Measurements from ENCODE around the gene BARX2. TPM values are rescaled to one million over a fixed set of nuclear protein-coding genes. Genes with fewer than 3 reads are reported as not detected.
A peak's percentile ranks its signal among the peaks of the same experiment; 100 is the strongest.

BARX2 gene
- total and polyA plus RNA-seq, 12 donors = 0.07 TPM; not detected in 11

- Histone ChIP-seq H3K4me1 (replicated peaks in 1 of 2) (no peaks in the 10 kb centered on the region), H3K27ac (no peak overlapping the region), H3K9me3 (replicated peaks in 1 of 3) (no peaks in the 10 kb centered on the region), H3K36me3 (replicated peaks in 1 of 2) (no peaks in the 10 kb centered on the region), H3K27me3 (peaks cover 36% of the 10 kb centered on the region), H3K4me3 (no peak overlapping the region)
- WGBS, 4 donors = 2 to 3% (median 3%) methylated on average over 19 of the region's 19 CpGs
- TF ChIP-seq POLR2A (IDR thresholded peaks at IDR 0.05) = no peak
- TF ChIP-seq CTCF (IDR thresholded peaks at IDR 0.05) = peak; percentile 94 to 98 (median 96)
- intact Hi-C loops (cut with DNase I) = loop anchor here in 1 of 2 donors (5.0 kb wide), 1 partner anchor 383 kb away; no protein-coding TSS in a partner anchor
- DNase-seq = peak; percentile 79 to 89 (median 87)
Measured at GRCh38 chr11:129364143-129364654, 11.4 kb upstream of the BARX2 start.

DNA sequence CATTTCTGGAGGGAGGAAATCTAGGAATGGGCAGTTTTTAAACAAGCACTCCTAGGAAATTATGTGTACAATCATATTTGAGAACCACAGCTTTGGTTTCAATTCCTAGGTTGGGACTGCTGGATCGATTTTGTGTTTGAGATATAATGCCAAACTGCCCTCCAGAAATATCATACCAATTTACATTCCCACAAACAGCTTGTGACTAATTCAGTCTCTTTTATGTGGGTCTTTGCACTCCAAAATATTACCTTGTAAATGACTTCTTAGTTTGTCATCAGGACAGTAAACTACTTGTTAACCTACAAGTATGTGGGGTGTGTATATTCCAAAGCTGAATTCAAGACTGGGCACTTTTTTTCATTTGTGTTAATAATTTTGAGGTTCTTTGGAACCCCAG lies 9.8 kb upstream of the BARX2 start:
- 61 to 71% (median 68%) methylated on average over 1 of the region's 1 CpG for WGBS, 4 donors
- H3K27ac ChIP-seq = no peak overlapping the region
- no peak for DNase-seq
- intact Hi-C loops (cut with DNase I) = no loop called here
- no peaks in the 10 kb centered on the region for H3K9me3 ChIP-seq (replicated peaks in 1 of 3)
- no peak overlapping the region for H3K4me3 ChIP-seq
- H3K36me3 ChIP-seq (replicated peaks in 1 of 2) = no peaks in the 10 kb centered on the region
- peaks cover 41% of the 10 kb centered on the region for H3K27me3 ChIP-seq
- H3K4me1 ChIP-seq (replicated peaks in 1 of 2) = no peaks in the 10 kb centered on the region
- no peak for TF ChIP-seq POLR2A (IDR thresholded peaks at IDR 0.05)
- no peak for TF ChIP-seq CTCF (IDR thresholded peaks at IDR 0.05)

DNA sequence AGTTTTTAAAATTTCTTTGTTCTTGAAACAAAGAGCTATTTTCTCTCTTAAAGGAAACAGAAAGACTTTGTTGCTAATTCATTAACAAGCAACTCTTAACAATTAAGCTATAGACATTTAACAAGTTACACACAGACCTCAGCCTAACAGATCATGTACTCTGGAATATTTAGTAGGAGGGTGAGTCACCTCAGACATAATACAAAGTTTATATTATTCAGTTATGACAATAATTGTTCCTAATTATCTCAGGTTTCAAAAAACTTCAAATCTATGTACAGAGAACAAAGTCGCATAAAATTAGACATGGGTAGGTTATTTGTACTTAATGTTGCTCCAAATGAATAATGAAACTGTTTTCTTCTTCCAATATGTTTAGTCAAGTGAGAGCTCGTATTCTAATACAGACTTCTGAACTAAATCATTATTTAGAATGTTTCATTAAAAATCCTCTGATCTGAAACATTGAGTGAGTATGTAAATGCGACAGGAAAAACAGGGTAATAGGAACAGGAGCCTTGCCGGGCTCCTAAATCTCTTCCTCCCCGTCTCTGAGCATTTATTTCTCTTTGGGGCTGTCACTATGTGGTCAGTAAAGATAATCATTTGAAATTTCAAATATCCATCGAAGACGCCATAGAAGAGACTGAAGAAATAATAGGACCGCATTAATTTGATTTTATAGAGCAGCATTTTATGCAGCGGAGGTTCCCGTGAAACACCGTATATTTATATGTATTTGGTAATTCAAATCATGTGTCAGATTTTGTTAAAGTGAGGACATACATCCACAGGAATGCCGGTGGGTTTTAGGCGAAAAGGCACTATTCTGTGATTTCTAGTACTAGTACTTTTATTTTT lies 8.7 kb upstream of the BARX2 start:
- no peak for DNase-seq
- Histone ChIP-seq H3K27me3 (peaks cover 51% of the 10 kb centered on the region), H3K9me3 (replicated peaks in 1 of 3) (no peaks in the 10 kb centered on the region), H3K4me3 (no peak overlapping the region), H3K36me3 (replicated peaks in 1 of 2) (no peaks in the 10 kb centered on the region), H3K4me1 (replicated peaks in 1 of 2) (no peaks in the 10 kb centered on the region), H3K27ac (no peak overlapping the region)
- 78 to 88% (median 87%) methylated on average over 13 of the region's 13 CpGs for WGBS, 4 donors
- TF ChIP-seq CTCF (IDR thresholded peaks at IDR 0.05) = no peak
- no peak for TF ChIP-seq POLR2A (IDR thresholded peaks at IDR 0.05)
- intact Hi-C loops (cut with DNase I) = no loop called here

DNA sequence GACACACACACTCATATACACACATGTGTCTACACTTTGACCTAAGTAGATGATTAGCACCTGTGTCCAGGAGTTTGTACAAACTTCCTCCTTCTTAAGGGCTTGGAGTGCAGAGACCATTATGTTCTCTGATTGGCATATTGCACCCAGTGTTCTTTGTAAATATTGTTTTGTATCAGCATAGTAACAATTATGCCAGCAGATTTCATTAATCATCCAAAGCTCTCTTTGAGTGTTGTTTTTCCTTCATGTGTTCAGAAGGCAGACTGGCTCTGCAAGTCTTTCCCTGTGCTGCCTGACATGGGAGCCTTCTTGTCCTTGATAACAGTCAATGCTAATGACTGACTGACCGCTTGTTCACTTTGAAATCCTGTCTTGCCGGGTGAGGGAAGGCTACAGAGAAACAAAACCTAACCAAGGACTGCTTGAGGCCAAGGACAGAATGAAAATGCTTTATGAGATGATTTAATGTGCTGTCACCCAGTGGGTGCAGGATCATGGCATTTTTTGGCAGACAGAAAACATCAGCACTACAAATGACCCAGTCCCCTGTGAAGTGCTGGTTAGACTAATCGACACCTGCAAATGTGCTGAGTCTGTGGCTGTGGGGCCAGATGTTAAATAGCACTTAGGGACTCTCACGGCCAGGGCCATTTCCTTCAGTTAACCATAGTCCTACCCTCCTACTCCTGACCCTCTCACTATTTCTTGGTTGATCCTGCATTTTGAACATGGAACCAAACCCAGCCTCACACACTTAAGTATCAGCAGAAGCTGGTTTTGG lies 6.6 kb upstream of the BARX2 start:
- no peaks in the 10 kb centered on the region for H3K9me3 ChIP-seq (replicated peaks in 1 of 3)
- WGBS, 4 donors = 21 to 32% (median 27%) methylated on average over 4 of the region's 4 CpGs
- H3K27me3 ChIP-seq = peaks cover 61% of the 10 kb centered on the region
- no peak overlapping the region for H3K27ac ChIP-seq
- H3K4me3 ChIP-seq = no peak overlapping the region
- DNase-seq = no peak
- intact Hi-C loops (cut with DNase I) = no loop called here
- H3K36me3 ChIP-seq (replicated peaks in 1 of 2) = no peaks in the 10 kb centered on the region
- peaks cover 11 to 15% of the 10 kb centered on the region in 2 donors for H3K4me1 ChIP-seq (replicated peaks in 1 of 2)
- TF ChIP-seq POLR2A (IDR thresholded peaks at IDR 0.05) = no peak
- no peak for TF ChIP-seq CTCF (IDR thresholded peaks at IDR 0.05)

All from adrenal gland (tissue), 12 donors.